GM21576 (cell line): ENCODE data around the gene PSME3.
"Not testable (repeated sequence)": the region's sequence is repeated elsewhere in the genome, so short reads cannot be mapped to it uniquely, and the experiment has no call there.

Experiments used
- ATAC-seq: cut with Tn5 transposase; IDR thresholded peaks from one replicate; pipeline ENCODE4 v1.9.1; 2021; ENCODE audit warnings: mild to moderate bottlenecking, moderate library complexity; ENCODE audit not compliant: unreplicated experiment

The PSME3 gene

GRCh38 chr17:42873932-42874695, 40.9 kb downstream of the PSME3 start:
- ATAC-seq = not testable (repeated sequence)

- ATAC-seq = no peak
Measured at GRCh38 chr17:42877037-42877436, 43.8 kb downstream of the PSME3 start.

- no peak for ATAC-seq
Measured at GRCh38 chr17:42878123-42878880, 45.1 kb downstream of the PSME3 start.

- no peak for ATAC-seq
Measured at GRCh38 chr17:42878924-42879595, 45.9 kb downstream of the PSME3 start.

DNA sequence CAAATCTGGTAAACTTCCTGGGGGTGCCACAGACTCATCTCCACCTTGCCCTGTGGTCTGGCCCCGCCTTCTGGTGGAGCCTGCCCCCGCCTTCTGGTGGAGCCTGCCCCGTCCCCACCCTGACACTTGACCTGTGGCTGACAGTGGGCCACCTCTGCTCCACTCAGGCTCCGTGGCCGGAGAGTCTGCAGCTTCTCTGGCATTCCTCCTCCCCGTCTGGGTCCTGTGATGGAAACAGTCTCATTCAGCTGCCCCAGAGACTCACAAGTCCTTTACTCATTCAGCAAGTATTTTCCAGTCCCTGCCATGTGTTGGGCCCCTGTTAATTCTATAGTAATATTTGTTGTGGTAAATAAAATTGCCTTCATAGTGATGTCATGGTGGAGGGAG, 46.4 kb downstream of the PSME3 start:
- ATAC-seq = no peak

- no peak for ATAC-seq
Measured at GRCh38 chr17:42880776-42881310, 47.6 kb downstream of the PSME3 start.

GRCh38 chr17:42881706-42882105, 48.5 kb downstream of the PSME3 start:
- not testable (repeated sequence) for ATAC-seq

DNA sequence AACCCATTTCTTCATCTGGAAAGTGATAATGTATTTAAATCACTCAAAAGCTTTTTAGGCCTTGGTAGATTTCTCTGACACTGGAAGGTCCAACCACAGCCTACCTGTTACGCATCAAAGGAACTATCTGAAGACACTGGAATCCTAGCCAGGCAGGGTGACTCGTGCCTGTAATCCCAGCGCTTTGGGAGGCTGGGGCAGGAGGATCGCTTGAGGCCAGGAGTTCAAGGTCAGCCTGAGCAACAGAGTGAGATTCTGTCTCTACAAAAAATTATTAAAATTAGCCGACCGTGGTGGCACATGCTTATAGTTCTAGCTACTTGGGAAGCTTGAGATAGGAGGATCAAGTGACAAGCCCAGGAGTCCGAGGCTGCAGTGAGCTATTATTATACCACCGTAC, 49.0 kb downstream of the PSME3 start:
- no peak for ATAC-seq

DNA sequence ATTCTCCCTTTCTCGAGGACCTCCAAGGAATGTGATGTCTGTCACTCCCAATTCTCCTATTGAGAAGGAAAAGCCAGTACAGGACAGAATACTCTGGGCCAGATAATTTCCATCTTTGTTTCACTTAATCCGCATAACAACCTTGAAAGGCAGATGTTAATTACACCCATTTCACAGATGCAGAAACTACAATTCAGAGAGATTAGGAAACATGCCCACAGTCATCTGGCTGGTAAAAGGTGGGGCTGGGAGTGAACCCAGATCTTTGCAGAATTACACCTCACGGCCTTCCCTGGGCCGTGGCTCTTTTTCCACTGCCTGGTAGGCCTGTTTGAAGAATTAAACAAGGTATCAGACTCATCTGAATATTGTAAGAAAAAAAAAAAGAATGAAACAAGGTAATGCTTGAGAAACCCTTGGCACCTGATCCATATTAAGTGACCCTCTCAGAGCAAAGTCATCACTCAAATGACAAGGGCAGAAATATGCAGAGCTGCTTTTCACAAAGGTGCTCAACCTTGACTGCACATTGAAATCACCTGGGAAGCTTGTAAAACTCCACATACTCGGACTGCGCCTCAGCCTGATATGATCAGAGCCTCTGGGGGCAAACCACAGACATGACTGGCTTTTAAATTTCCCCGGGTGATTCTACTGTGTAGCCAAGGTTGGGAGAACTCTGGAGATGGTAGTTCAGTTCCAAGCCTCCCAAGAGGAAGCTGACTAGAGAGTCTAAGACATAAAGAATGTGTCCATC, 50.8 kb downstream of the PSME3 start:
- ATAC-seq = no peak

- not testable (repeated sequence) for ATAC-seq
Measured at GRCh38 chr17:42885806-42886205, 52.6 kb downstream of the PSME3 start.

DNA sequence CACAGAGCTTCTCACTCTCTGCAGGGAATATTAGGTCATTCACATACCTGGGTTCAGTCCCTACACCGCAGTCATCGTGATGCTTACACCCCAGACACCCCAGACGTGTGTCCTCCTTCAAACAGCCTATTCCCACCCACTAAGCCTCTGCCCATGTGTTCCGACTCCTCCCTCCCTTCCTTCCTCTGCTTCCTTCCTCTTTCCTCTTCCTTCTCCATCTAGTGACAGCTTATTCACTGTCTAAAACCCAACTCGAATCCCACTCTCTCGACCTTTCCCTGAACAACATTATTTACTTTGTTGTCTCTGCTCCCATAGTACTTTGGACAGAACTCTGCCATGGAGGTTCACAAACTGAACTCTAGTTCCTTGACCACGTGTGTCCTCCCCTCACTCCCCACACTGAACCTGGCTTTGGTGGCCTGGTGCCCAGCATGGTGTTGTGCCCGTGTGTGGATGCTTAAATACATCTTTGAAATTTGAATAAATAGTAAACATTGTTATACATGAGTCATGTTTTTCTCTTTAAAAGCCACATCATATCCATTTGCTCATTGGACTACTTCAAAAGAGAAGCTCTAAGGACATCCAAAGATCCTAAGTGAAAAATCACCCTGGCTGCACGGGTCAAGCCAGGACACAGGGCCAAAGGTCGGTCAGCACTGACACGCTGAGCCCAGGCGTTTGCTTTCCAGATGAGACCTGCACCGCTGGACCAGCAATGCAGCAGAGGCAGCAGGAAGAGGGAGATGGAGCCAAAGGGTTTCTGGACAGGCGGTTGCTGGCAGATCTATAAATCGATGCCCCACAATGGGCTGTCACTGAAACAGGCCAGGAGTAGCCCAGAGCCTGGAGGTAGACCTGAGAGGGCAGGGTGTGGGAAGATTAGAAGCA, 53.3 kb downstream of the PSME3 start:
- no peak for ATAC-seq

DNA sequence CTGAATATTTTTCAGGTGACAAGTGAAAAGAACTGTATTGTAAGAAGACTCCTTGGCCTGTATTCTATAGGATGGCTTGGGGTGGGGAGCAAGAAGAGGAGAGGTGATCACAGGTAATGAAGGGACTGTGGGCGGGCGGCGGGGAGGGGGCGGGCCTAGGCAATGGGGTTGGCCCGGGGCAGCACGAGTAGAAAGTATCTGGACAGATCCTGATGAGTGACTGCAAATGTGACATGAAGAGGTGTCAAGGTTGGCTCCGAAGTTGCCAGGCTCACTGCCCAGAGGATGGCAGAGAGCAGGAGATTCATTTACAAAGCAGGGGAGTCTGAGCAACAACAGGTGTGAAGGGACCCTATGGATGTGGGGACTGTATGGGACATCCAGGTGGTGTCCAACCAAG, 56.6 kb downstream of the PSME3 start:
- ATAC-seq = no peak

DNA sequence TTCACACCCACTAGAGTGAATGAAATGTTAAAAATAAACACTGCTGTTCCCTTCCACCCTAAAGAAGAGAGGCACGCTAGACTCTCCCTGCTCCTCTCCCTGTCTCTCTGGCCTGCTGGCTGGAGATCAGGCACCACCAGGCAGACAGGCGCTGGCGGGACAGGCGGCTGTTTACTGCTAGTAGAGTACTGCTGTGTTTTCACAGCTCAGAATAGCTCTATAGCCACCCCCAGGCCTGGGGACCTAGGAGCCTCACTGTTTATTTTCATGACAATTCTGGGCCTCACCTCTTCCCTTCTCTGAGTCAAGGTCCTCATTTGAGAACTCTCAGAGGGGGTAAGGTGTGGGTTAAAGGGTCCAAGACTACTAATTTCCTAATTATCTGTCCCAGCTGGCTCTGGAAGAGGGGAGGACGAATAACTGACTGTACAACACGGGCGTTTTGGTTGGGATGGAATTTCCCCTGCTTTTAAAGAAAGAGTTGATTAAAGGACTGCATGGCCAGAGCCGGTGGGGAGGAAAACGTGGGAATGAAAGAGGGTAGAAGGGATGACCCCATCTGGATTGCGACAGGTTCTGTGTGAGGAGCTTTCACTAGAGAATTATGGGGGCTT, 58.4 kb downstream of the PSME3 start:
- no peak for ATAC-seq

DNA sequence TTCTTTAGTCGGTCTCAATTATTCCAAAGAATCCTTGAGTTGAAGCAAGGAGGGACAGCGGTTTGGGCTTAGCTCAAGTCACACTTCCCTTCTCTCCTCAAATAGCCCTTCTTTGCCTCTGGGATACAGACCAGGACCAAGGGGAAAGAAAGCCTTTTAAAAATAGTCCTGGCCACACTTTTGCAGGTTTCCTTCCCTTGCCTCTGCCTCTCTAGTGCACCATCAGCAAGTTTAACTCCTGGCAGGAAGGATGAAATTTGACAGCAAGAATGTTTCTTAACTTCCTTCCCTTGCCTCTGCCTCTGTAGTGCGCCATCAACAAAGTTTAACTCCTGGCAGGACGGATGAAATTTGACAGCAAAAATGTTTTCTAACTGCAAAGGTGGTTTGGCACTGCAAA, 60.2 kb downstream of the PSME3 start:
- no peak for ATAC-seq
